GM10266 (cell line): ENCODE data around the gene EHHADH.

Experiments used
- DNase-seq: peaks from one replicate; pipeline ENCODE4 v3.0.0; 2012; ENCODE audit errors: extremely low spot score
- CTCF ChIP-seq: IDR thresholded peaks from 2 replicates; pipeline ENCODE4 v1.5.1; 2012; ENCODE audit warnings: mild to moderate bottlenecking, low read depth; ENCODE audit not compliant: control insufficient read depth, insufficient read depth; ENCODE audit errors: missing control alignments

EHHADH gene

GRCh38 chr3:185216607-185216958 is 37.3 kb downstream of the EHHADH start:
- TF ChIP-seq CTCF = no peak
- DNase-seq = no peak

DNA sequence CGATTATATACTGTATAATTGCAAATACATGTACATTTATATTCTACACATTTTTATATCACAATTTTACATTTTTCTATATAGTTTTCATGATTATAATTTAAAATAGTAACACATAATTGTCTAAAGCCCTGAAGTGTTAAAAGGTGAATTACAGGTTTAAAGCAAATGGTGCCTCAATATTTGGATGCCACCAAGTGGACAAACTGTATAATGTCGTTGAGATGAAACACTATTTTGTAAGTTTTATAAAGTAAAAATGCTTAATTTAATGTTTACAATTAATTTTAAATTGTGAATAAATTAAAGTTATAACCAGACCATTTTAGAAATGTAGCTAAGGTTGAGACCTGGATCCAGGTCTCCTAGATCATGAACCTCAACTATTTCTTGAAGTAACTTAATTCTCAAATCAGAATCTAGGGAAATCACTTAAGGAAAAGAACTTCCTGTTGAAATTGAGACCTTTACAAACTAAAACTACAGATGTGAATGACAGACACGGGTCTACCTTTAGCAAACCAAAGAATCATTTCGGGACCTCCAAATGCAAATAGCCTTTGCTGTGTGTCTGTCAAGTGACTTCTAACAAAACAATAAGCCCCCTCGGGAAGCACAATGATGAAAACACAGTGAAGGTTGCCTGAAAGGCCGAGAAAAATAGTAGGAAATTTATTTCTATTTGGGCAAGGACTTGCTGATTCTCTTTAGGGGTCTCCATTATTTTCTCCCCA is 37.8 kb downstream of the EHHADH start:
- peak; percentile 62 for TF ChIP-seq CTCF
- DNase-seq = no peak

DNA sequence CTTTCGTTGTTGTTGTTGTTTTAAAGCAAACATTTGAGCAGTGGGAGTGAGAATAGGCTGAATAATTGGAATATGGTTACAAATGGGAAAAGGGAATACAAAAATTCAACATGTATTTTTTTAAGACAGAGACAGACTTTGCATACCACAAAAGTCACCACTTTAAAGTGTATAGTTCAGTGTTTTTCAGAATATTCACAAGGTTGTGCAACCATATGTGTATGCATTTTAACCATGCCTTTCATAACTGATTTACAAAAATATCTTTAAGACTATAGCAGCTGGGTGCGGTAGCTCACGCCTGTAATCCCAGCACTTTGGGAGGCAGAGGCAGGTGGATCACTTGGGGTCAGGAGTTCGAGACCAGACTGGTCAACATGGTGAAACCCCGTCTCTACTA is 41.3 kb downstream of the EHHADH start:
- DNase-seq = no peak
- no peak for TF ChIP-seq CTCF

DNA sequence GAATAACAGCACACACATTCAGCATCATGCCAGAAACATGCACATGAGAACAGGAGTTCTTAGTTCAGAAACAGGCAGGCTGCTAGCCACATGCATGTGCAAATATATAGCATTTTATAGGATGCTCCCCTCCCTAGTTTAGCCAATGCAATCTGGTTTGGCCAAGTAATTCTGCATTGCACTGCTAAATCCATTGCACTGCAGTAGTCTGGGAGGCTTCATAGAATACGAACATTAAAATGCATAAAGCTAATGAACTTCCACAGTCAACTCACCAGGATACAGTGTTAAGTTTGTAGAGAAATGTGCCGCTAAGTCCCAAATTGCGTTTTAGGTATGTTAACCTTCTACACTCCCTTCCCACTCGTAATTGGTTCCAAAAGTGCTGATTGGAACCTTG is 41.8 kb downstream of the EHHADH start:
- no peak for DNase-seq
- TF ChIP-seq CTCF = no peak

DNA sequence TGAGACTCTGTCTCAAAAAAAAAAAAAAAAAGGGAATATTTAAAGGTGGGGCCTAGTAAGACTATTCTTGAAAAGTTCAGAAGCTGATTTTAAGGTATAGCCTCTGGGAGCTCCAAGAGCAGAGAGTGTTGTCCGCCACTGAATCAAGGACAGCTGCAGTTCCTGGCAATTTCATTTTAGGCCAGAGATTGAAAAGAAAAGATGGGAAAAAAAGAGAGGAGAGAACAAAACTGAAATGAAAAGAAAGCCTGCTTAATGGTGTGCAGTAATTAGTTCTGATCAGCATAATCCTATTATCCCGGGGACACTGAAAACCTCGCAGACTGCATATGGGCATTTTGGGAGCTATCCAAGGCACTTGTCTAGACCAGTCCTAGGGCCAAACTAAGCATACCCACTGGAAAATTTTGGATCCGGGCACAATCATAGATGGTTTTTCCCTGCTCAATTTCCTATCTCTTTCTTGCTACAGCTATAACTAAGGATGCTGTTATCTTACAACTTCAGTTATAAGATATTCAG is 43.2 kb downstream of the EHHADH start:
- TF ChIP-seq CTCF = no peak
- DNase-seq = no peak

DNA sequence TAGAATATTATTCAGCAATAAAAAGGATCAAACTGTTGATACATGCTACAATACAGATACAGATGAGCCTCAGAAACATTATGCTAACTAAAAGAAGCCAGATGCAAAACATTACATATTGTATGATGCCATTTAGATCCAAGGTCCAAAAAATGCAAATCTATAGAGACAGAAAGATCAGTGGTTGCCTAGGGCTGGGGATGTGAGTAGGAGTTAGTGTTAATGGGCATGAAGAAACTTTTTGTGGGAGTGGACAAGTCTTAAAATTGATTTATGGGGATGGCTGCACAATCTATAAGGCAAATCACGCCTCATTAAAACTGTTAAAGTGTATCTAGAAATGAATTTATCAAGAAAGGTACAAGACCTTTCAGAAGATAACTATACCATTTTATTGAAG is 45.0 kb downstream of the EHHADH start:
- DNase-seq = no peak
- TF ChIP-seq CTCF = no peak

- peak; percentile 59 for DNase-seq
- no peak for TF ChIP-seq CTCF
Measured at GRCh38 chr3:185207931-185208746, 45.7 kb downstream of the EHHADH start.
